Mammary epithelial cell (primary cell): ENCODE data around the gene ZBTB46.

Source experiments
- CTCF ChIP-seq, 2 donors: IDR thresholded peaks in 1 of 2; conservative IDR thresholded peaks in 1 of 2; 2 replicates each; pipeline ENCODE4 v1.5.1; 2011 to 2012; ENCODE audit warnings: inconsistent platforms in 2 of 2, low read length in 2 of 2, mild to moderate bottlenecking in 2 of 2, control low read depth in 1 of 2, low read depth in 1 of 2; ENCODE audit not compliant: insufficient read depth in 1 of 2; ENCODE audit errors: extremely low read depth in 1 of 2
- EZH2 ChIP-seq: IDR thresholded peaks from 2 replicates; pipeline ENCODE4 v1.6.1; 2012; ENCODE audit warnings: low read length, inconsistent platforms, borderline replicate concordance

- TF ChIP-seq CTCF (conservative IDR thresholded peaks at IDR 0.05 in 1 of 2, IDR thresholded peaks at IDR 0.05 in 1 of 2; ENCODE audit: extremely low read depth in 1 of 2, insufficient read depth in 1 of 2, low read depth in 1 of 2, low read length in 2 of 2), result no peak
- TF ChIP-seq EZH2, result no peak
These were observed 127.5 kb downstream of the ZBTB46 start for GRCh38 chr20:63703471-63703975.
